HG03175 (cell line): ENCODE measurements around the gene CPE.
"Not testable (repeated sequence)": the region's sequence is repeated elsewhere in the genome, so short reads cannot be mapped to it uniquely, and the experiment has no call there.

Source experiments
- ATAC-seq: cut with Tn5 transposase; IDR thresholded peaks from one replicate; pipeline ENCODE4 v1.9.1; 2021; ENCODE audit warnings: mild to moderate bottlenecking, moderate library complexity; ENCODE audit not compliant: unreplicated experiment

Gene CPE

GRCh38 chr4:165403048-165403447, 24.2 kb downstream of the CPE start:
- ATAC-seq = no peak

DNA sequence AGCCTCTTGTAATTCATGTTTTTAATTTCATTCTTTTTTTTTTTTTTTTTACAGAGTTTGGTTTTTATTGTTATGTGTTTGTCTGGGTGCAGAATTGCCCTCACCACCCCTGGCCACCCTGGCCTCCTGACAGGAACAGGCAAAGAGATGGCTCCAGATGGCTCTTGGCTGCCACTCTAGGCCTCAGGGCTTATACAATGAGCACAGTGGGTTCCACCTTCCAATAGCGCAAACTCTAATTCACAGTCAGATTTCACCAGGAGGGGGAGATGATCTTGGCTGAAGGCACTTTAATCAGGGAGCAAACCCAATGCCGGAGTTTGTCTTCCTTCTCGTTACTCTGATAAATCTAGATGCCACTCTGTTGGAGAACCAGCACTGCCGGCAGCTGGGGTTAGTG, 24.8 kb downstream of the CPE start:
- ATAC-seq = no peak

- ATAC-seq = no peak
Measured at GRCh38 chr4:165404080-165404479, 25.3 kb downstream of the CPE start.

GRCh38 chr4:165404696-165405095, 25.9 kb downstream of the CPE start:
- ATAC-seq = no peak

DNA sequence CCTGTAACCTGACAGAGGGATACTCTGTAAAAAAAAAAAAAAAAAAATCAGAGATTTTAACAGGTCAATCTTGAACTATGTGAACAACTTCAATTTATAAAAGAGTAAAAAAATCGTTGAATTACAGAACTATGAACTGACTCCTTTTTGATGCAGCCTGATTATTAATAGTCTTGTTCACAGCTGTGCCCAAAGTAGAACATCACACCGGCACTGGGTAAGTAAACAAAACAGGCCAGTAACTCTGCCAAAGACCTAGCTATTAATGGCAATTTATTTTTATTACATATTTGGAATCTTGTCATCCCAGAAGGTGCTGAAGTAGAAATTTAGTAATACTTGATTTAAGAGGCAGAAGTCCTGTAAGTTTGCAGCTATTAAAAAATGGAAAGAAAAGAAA, 31.4 kb downstream of the CPE start:
- ATAC-seq = no peak

- ATAC-seq = no peak
Measured at GRCh38 chr4:165415910-165416309, 37.1 kb downstream of the CPE start.

- ATAC-seq = no peak
Measured at GRCh38 chr4:165418073-165418472, 39.3 kb downstream of the CPE start.

DNA sequence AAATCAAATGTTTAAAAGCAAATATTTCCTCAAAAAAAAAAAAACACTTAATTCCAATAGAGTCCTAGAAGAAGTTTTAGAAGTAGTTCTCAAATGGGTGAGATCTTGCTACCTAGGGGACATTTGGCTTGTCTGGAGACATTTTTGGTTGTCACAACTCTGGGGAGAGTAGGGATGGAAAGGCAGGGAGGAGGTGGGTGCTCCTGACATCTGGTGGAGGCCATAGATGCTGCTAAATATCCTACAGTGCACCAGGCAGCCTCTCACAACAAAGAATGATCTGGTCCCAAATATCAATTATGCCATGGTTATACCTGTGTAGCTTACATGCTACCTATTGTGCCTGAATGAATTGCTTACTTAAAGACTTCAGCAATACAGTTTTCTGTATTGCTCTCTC, 46.8 kb downstream of the CPE start:
- no peak for ATAC-seq

DNA sequence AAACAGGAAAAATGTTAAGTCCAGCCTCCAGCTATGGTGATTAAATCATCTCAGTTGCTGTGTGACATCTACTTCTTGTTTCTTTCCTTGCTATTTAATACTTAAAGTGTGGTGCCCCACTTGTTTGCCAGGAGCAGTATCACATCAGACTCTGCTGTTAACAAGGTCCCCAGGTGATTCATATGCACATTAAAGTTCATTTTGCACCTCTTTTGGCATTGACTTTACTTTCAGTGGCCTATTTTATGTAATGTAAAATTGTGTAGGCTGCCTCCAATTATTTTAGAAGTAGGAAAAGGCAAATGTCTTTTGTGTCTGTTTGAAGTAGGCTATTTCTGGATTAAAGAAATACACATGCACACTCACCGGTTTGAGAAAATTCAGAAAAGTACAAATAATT, 47.5 kb downstream of the CPE start:
- no peak for ATAC-seq

GRCh38 chr4:165426823-165427222, 48.0 kb downstream of the CPE start:
- ATAC-seq = no peak

DNA sequence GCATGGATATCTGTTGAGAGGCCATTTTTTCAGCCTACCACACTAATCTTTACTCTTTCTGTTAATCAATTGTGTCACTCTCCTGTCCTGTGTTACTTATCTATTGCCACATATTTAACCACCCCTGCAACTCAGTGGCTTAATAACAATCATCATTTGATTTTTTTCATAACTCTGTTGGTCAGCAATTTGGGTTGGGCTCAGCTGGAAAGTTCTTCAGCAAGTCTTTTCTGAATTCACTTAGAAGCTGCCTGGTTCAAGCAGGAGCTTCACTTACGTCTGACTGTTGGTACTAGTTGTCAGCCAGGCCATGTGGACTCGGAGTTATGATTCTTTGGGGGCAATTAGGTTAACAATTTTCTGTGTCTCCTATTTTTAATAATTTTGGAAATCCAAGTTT, 50.1 kb downstream of the CPE start:
- ATAC-seq = no peak

DNA sequence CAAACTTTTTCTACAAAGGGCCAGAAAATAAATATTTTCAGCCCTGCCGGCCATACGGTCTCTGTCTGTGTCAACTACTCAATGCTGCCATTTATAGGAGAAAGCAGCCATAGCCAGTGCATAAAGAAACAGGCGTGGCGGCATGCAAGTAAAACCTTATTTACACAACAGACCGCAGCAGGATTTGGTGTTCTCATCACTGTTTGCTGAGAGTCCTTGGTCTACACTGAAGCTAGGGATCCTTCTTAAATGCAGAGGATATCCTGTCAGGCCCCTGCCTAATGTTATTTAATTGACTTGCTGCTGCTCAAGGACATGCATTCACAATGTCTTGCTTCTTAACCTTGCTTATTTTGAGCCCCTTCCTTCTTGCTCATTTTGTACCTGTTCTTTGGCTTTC, 54.7 kb downstream of the CPE start:
- no peak for ATAC-seq

GRCh38 chr4:165437691-165438090, 58.9 kb downstream of the CPE start:
- no peak for ATAC-seq

- no peak for ATAC-seq
Measured at GRCh38 chr4:165439344-165439743, 60.5 kb downstream of the CPE start.

- ATAC-seq = no peak
Measured at GRCh38 chr4:165439981-165440380, 61.2 kb downstream of the CPE start.

DNA sequence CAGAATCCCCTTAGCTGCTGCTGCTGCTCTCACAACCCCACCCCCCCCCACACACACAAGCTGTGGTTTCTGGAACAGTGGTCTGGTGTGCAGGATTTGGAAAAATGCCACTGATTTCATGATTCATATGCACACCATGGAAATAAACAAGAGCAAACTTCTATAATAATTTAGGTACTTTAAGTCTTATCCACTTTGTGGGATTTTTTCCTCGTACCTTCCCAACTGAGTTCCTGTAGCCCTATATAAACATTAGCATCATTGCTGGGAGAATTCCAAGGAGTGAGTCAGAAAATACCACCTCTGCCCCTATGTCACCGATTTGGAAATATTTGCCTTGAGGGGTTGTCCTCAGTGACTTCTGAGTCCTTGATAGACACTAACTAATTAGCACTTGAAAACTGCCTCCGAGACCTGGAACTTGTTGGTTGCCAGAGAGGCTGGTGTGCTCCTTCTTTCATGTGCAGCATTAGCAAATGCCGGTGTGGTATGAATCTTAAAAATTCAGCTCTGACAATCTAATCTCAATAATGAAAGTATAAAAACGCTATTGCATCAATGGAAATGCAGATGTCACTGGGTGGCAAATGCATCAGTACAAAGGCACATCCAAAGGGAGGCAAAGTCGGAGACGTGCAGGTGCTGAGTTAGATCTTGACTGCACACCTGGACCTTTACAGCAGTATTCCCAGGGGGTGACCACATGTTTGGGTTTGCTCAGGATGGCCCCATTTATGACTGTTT, 61.8 kb downstream of the CPE start:
- no peak for ATAC-seq

DNA sequence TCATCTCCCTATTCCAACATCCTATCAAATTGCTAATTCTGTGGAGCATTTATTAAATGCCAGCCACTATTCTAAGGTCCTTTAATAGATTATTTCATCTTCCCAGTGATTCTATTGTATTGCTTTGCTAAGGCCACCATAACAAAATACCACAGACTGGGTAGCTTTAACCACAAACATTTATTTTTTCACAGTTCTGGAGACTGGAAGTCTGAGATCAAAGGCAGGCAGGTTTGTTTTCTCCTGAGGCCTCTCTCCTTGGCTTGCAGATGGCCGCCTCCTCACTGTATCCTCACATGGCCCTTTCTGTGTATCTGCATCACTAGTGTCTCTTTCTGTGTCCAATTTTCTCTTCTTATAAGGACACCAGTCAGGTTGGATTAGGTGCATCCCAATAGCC, 64.5 kb downstream of the CPE start:
- ATAC-seq = no peak

GRCh38 chr4:165448700-165449099, 69.9 kb downstream of the CPE start:
- ATAC-seq = no peak

DNA sequence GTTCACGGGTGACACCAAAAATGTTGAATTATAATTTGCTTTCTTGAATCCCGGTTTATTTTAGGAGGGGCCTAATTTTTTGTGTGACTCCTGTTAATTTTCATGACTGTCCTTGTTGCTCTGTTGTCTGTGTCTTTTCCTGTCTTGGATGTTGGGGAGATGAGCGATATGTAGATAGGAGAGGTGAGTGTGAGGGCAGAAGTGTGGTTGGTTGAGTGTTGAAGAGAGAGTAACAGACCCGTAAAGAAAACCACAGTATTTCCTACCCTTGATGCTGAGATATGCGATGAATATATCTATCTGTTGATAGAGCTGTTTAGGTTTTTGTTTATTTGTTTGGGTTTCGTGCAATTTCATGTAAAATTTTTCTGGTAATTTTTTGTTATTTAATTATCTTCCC, 70.5 kb downstream of the CPE start:
- no peak for ATAC-seq

GRCh38 chr4:165450871-165451270, 72.1 kb downstream of the CPE start:
- no peak for ATAC-seq

- not testable (repeated sequence) for ATAC-seq
Measured at GRCh38 chr4:165453140-165453539, 74.3 kb downstream of the CPE start.

GRCh38 chr4:165454426-165454825, 75.6 kb downstream of the CPE start:
- ATAC-seq = no peak

DNA sequence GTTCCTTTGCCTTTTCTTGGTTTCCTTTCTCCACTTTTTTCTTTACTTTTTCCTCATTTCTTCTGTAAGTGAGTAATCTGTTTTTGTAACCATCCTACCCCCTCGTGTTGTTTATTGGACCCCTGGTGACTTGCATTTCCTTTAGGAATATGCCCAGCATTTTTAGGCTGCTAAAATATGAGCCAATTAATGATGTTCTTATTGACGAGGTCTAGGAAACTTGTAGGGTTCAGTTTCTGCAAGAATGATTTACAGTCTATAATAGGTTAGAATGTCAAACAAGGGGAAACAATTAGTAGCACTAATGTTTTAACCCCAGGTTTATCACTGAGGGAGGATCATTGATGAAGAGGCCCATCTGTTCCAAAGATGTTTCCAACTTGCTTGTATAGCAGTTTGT, 79.0 kb downstream of the CPE start:
- ATAC-seq = no peak
